Astrocyte (in vitro differentiated cells and primary cell): ENCODE measurements around the gene IGFBP5. TPM values are rescaled to one million over a fixed set of nuclear protein-coding genes. Genes with fewer than 3 reads are reported as not detected.

ENCODE experiments used
- DNase-seq: peaks from one replicate; pipeline ENCODE4 v3.0.0-alpha.2; 2010; ENCODE audit warnings: low read depth
- FAIRE-seq: peaks from 2 replicates; lab custom pipeline; 2011; peaks lifted over from hg19 to GRCh38; lab: Jason Lieb, UNC
- H2AFZ ChIP-seq: 2 replicates; pipeline ENCODE4 v1.6.0; 2012; ENCODE audit warnings: low read depth, low read length, inconsistent platforms
- H3K27ac ChIP-seq: 2 replicates; pipeline ENCODE4 v1.5.1; 2011; ENCODE audit warnings: low read depth, low read length, inconsistent platforms
- H3K27me3 ChIP-seq: 2 replicates; pipeline ENCODE4 v1.6.0; 2011; ENCODE audit warnings: low read length, inconsistent platforms; ENCODE audit not compliant: insufficient read depth
- H3K36me3 ChIP-seq: 2 replicates; pipeline ENCODE4 v1.5.1; 2011; ENCODE audit warnings: low read length, inconsistent platforms; ENCODE audit not compliant: insufficient read depth
- H3K4me1 ChIP-seq: 2 replicates; pipeline ENCODE4 v1.5.1; 2011; ENCODE audit warnings: low read length, inconsistent platforms; ENCODE audit not compliant: insufficient read depth
- H3K4me2 ChIP-seq: 2 replicates; pipeline ENCODE4 v1.6.0; 2012; ENCODE audit warnings: low read length, inconsistent platforms
- H3K4me3 ChIP-seq: 2 replicates; pipeline ENCODE4 v1.5.1; 2011; ENCODE audit warnings: low read depth, mild to moderate bottlenecking, low read length, inconsistent platforms; ENCODE audit not compliant: insufficient read depth
- H3K79me2 ChIP-seq: 2 replicates; pipeline ENCODE4 v1.6.0; 2012; ENCODE audit warnings: mild to moderate bottlenecking, low read length, inconsistent platforms; ENCODE audit not compliant: insufficient read depth
- H3K9ac ChIP-seq: 2 replicates; pipeline ENCODE4 v1.6.0; 2012; ENCODE audit warnings: mild to moderate bottlenecking, low read length, inconsistent platforms
- H3K9me3 ChIP-seq: 2 replicates; pipeline ENCODE4 v1.5.1; 2012; ENCODE audit warnings: low read depth, mild to moderate bottlenecking, low read length, inconsistent platforms; ENCODE audit not compliant: insufficient read depth
- H4K20me1 ChIP-seq: 2 replicates; pipeline ENCODE4 v1.6.0; 2012; ENCODE audit warnings: low read length, inconsistent platforms; ENCODE audit not compliant: insufficient read depth
- H3K27ac Mint-ChIP-seq: one replicate; pipeline ENCODE4 v1.8.0; 2021; ENCODE audit warnings: mild to moderate bottlenecking, mixed read lengths; ENCODE audit not compliant: unreplicated experiment
- H3K27me3 Mint-ChIP-seq: one replicate; pipeline ENCODE4 v1.8.0; 2021; ENCODE audit warnings: low read depth, mixed read lengths; ENCODE audit not compliant: unreplicated experiment
- H3K36me3 Mint-ChIP-seq: one replicate; pipeline ENCODE4 v1.8.0; 2021; ENCODE audit warnings: low read depth, mixed read lengths; ENCODE audit not compliant: unreplicated experiment
- H3K4me1 Mint-ChIP-seq: one replicate; pipeline ENCODE4 v1.8.0; 2021; ENCODE audit warnings: low read depth, mixed read lengths; ENCODE audit not compliant: unreplicated experiment
- H3K4me3 Mint-ChIP-seq: one replicate; pipeline ENCODE4 v1.8.0; 2021; ENCODE audit warnings: mild to moderate bottlenecking, moderate library complexity, mixed read lengths; ENCODE audit not compliant: unreplicated experiment
- H3K9me3 Mint-ChIP-seq: one replicate; pipeline ENCODE4 v1.8.0; 2021; ENCODE audit warnings: mild to moderate bottlenecking, mixed read lengths; ENCODE audit not compliant: unreplicated experiment
- CTCF ChIP-seq: IDR thresholded peaks from 2 replicates; pipeline ENCODE4 v1.5.1; 2011; ENCODE audit warnings: low read depth, mild to moderate bottlenecking, inconsistent platforms, low read length, moderate library complexity; ENCODE audit not compliant: insufficient read depth
- EZH2 ChIP-seq: IDR thresholded peaks from 2 replicates; pipeline ENCODE4 v1.6.1; 2012; ENCODE audit warnings: mild to moderate bottlenecking, low read length, inconsistent platforms; ENCODE audit not compliant: insufficient read depth
- total RNA-seq: library from RNA; stranded (reverse); gene quantifications from 2 replicates; pipeline ENCODE4 v1.2.1, GENCODE V29; 2021

Gene IGFBP5
- total RNA-seq, 1 donor from 2014 or later, result 422 TPM

- no peak for TF ChIP-seq EZH2
- TF ChIP-seq CTCF, result no peak
- H3K27ac ChIP-seq, result no peak overlapping the region
- no peaks in the 10 kb centered on the region for H3K36me3 ChIP-seq
- DNase-seq (no peak), FAIRE-seq (no peak)
- Mint-ChIP-seq H3K9me3 (no peaks in the 10 kb centered on the region), H3K27me3 (no peaks in the 10 kb centered on the region), H3K27ac (no peak overlapping the region), H3K4me3 (no peak overlapping the region), H3K4me1 (peaks cover 53% of the 10 kb centered on the region), H3K36me3 (peaks cover 26% of the 10 kb centered on the region)
- H3K9me3 ChIP-seq, result no peaks in the 10 kb centered on the region
- peaks cover 3% of the 10 kb centered on the region for H3K4me1 ChIP-seq
- peaks cover 51% of the 10 kb centered on the region for H4K20me1 ChIP-seq
- H2AFZ ChIP-seq, result no peak overlapping the region
- no peak overlapping the region for H3K9ac ChIP-seq
- H3K79me2 ChIP-seq, result peaks cover 63% of the 10 kb centered on the region
- no peak overlapping the region for H3K4me3 ChIP-seq
- no peak overlapping the region for H3K4me2 ChIP-seq
- H3K27me3 ChIP-seq, result no peaks in the 10 kb centered on the region
Observed at GRCh38 chr2:216654528-216655052, 40.8 kb downstream of the IGFBP5 start.

GRCh38 chr2:216653931-216654365, 41.4 kb downstream of the IGFBP5 start:
- Histone ChIP-seq H3K4me3 (no peak overlapping the region), H3K36me3 (no peaks in the 10 kb centered on the region), H3K9ac (no peak overlapping the region), H4K20me1 (peaks cover 56% of the 10 kb centered on the region), H3K27me3 (no peaks in the 10 kb centered on the region), H3K27ac (no peak overlapping the region), H3K4me1 (peaks cover 3% of the 10 kb centered on the region), H3K4me2 (no peak overlapping the region), H3K79me2 (peaks cover 61% of the 10 kb centered on the region), H3K9me3 (no peaks in the 10 kb centered on the region), H2AFZ (no peak overlapping the region)
- no peak overlapping the region for H3K4me3 Mint-ChIP-seq
- no peaks in the 10 kb centered on the region for H3K27me3 Mint-ChIP-seq
- no peak for FAIRE-seq
- TF ChIP-seq EZH2 (no peak), CTCF (no peak)
- no peak for DNase-seq
- H3K4me1 Mint-ChIP-seq, result peaks cover 51% of the 10 kb centered on the region
- no peaks in the 10 kb centered on the region for H3K9me3 Mint-ChIP-seq
- no peak overlapping the region for H3K27ac Mint-ChIP-seq
- peaks cover 20% of the 10 kb centered on the region for H3K36me3 Mint-ChIP-seq

- Histone ChIP-seq H3K4me3 (no peak overlapping the region), H3K27ac (no peak overlapping the region), H3K27me3 (no peaks in the 10 kb centered on the region), H3K36me3 (no peaks in the 10 kb centered on the region), H3K4me1 (peaks cover 5% of the 10 kb centered on the region), H3K9me3 (no peaks in the 10 kb centered on the region), H3K79me2 (peaks cover 63% of the 10 kb centered on the region), H4K20me1 (peaks cover 52% of the 10 kb centered on the region), H3K4me2 (no peak overlapping the region), H3K9ac (no peak overlapping the region), H2AFZ (no peak overlapping the region)
- Mint-ChIP-seq H3K9me3 (no peaks in the 10 kb centered on the region), H3K27me3 (no peaks in the 10 kb centered on the region), H3K4me3 (no peak overlapping the region), H3K4me1 (peaks cover 53% of the 10 kb centered on the region), H3K27ac (no peak overlapping the region), H3K36me3 (peaks cover 23% of the 10 kb centered on the region)
- no peak for FAIRE-seq
- TF ChIP-seq EZH2, result no peak
- no peak for TF ChIP-seq CTCF
- DNase-seq, result no peak
Observed at GRCh38 chr2:216653093-216653799, 42.1 kb downstream of the IGFBP5 start.
